Panc1 (cell line): ENCODE measurements around the gene MFAP4.

ENCODE experiments used
- POLR2AphosphoS5 ChIP-seq: IDR thresholded peaks from 2 replicates; pipeline ENCODE4 v1.6.1; 2012; ENCODE audit warnings: mild to moderate bottlenecking, low read depth, low read length, moderate library complexity
- TF ChIP-seq, protein P1 (sequence below): fragments of 450-650 bp; IDR thresholded peaks from 2 replicates; pipeline ENCODE4 v1.5.1; 2017; ENCODE audit warnings: mild to moderate bottlenecking
- TF ChIP-seq, protein P2 (sequence below), 2 experiments: IDR thresholded peaks; 2 replicates each; pipeline ENCODE4 v1.6.1; 2011 to 2012; ENCODE audit warnings: low read depth in 2 of 2, control low read depth in 1 of 2, low read length in 1 of 2, mild to moderate bottlenecking in 1 of 2, moderate library complexity in 1 of 2; ENCODE audit not compliant: insufficient read depth in 1 of 2

DNA sequence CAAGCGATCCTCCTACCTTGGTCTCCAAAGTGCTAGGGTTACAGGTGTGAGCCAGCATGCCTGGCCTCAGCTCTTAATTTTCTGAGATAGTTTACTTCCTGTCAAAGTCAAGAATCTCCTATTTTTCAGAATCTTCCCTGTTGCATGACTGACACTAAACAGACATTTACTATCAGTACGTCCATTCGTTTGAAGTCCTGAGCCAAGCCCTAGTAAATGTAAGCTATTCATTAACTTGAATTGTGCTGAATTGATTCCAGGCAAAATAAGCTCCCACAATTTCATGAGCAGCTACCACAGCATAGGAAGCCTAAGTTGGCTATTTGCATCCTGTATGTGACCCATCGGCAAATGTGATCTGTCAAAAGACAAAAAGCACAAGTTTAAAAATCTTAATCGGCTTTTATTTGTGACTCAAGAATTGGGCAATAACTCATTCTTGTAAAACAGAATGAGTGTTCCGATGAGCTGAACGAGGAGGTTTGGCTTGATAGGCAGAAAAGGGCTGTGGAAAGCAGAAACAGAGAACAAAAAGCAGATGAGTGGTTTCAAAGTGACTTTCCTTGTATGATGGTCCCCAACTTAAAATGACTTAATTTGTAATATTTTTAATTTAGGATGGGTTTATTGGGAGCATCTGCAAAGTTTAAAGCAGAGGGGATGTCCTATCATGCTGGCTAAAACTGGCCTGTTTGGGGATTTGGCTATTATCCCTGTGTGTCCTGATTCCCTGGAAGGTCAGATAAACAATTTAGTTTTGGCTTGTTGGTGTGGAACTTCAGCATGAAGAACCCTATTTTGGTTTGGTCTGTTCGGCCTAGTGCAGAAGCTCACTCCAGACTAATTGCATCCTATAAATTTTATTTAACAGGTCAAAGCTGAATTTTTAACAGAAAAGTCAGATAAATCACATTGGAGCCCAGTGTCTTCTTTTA is 38.2 kb upstream of the MFAP4 start:
- TF ChIP-seq, protein P1, sequence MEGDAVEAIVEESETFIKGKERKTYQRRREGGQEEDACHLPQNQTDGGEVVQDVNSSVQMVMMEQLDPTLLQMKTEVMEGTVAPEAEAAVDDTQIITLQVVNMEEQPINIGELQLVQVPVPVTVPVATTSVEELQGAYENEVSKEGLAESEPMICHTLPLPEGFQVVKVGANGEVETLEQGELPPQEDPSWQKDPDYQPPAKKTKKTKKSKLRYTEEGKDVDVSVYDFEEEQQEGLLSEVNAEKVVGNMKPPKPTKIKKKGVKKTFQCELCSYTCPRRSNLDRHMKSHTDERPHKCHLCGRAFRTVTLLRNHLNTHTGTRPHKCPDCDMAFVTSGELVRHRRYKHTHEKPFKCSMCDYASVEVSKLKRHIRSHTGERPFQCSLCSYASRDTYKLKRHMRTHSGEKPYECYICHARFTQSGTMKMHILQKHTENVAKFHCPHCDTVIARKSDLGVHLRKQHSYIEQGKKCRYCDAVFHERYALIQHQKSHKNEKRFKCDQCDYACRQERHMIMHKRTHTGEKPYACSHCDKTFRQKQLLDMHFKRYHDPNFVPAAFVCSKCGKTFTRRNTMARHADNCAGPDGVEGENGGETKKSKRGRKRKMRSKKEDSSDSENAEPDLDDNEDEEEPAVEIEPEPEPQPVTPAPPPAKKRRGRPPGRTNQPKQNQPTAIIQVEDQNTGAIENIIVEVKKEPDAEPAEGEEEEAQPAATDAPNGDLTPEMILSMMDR = no peak
- TF ChIP-seq POLR2AphosphoS5 = no peak
- TF ChIP-seq, protein P2, sequence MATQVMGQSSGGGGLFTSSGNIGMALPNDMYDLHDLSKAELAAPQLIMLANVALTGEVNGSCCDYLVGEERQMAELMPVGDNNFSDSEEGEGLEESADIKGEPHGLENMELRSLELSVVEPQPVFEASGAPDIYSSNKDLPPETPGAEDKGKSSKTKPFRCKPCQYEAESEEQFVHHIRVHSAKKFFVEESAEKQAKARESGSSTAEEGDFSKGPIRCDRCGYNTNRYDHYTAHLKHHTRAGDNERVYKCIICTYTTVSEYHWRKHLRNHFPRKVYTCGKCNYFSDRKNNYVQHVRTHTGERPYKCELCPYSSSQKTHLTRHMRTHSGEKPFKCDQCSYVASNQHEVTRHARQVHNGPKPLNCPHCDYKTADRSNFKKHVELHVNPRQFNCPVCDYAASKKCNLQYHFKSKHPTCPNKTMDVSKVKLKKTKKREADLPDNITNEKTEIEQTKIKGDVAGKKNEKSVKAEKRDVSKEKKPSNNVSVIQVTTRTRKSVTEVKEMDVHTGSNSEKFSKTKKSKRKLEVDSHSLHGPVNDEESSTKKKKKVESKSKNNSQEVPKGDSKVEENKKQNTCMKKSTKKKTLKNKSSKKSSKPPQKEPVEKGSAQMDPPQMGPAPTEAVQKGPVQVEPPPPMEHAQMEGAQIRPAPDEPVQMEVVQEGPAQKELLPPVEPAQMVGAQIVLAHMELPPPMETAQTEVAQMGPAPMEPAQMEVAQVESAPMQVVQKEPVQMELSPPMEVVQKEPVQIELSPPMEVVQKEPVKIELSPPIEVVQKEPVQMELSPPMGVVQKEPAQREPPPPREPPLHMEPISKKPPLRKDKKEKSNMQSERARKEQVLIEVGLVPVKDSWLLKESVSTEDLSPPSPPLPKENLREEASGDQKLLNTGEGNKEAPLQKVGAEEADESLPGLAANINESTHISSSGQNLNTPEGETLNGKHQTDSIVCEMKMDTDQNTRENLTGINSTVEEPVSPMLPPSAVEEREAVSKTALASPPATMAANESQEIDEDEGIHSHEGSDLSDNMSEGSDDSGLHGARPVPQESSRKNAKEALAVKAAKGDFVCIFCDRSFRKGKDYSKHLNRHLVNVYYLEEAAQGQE (IDR thresholded peaks at IDR 0.05; ENCODE audit: insufficient read depth in 1 of 2, low read depth in 2 of 2, low read length in 1 of 2) = no peak
